ENCODE data around the gene SLX9. TPM values are rescaled to one million over a fixed set of nuclear protein-coding genes. Genes with fewer than 3 reads are reported as not detected.
A peak's percentile ranks its signal among the peaks of the same experiment; 100 is the strongest.

Gene SLX9
- total and polyA plus RNA-seq, 10 donors = 6.1 to 35.4 (median 27.0) TPM

GRCh38 chr21:45016031-45016405 lies 76.2 kb downstream of the SLX9 start:
- peak overlapping the region in 7 of 8 donors; percentile 8 to 81 (median 38) for H3K27ac ChIP-seq
- no peak overlapping the region for H3K4me3 ChIP-seq
- peak; percentile 46 for DNase-seq
- 72 to 82% (median 75%) methylated on average over 7 of the region's 7 CpGs for WGBS, 5 donors
- H3K4me1 ChIP-seq = peaks cover 5 to 45% (median 32%) of the 10 kb centered on the region in 6 donors
- H3K27me3 ChIP-seq (replicated peaks in 1 of 7) = peaks cover 0 to 86% (median 20%) of the 10 kb centered on the region in 7 donors
- no peaks in the 10 kb centered on the region for H3K36me3 ChIP-seq
- TF ChIP-seq POLR2A (IDR thresholded peaks at IDR 0.05) = no peak
- TF ChIP-seq POLR2AphosphoS5 (IDR thresholded peaks at IDR 0.05) = no peak
- TF ChIP-seq CTCF (IDR thresholded peaks at IDR 0.05 in 8 of 11, conservative IDR thresholded peaks at IDR 0.05 in 3 of 11) = no peak
- intact Hi-C loops (cut with DNase I; ENCODE audit: low total_unique reads) = no loop called here
- H3K9me3 ChIP-seq = no peaks in the 10 kb centered on the region

DNA sequence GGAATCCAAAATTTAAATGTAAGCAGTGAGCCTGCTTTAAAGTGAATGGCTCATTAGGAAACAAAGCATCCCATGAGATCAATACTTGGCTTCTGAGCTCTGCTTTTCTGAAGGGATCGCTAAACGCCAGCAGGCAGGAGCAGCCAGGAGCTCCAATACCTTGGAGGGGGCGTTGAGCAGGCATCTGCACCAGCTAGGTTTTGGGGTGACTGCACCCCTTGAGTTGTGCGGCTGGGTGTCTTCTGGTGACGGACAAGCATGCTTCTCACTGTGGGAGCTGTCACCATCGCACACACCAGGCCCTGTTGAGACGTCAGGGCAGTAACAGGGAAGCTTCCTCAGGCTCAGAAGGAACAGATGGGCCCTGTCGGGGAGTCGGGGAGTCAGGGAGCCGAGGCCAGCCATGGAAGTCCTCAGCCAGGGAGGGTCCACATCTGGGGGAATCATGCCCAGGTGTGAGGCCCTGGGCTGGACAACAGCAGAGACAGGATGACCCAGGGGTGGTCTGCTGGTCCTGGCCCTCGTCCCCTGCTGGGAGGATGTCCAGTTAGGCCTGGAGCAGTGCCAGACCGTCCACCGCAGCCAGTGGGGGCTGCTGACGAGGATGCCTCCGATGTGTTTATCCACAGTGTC lies 76.7 kb downstream of the SLX9 start:
- H3K4me3 ChIP-seq = no peak overlapping the region
- DNase-seq = peak; percentile 49
- peaks cover 0 to 81% (median 20%) of the 10 kb centered on the region in 7 donors for H3K27me3 ChIP-seq (replicated peaks in 1 of 7)
- 73 to 81% (median 73%) methylated on average over 15 of the region's 15 CpGs for WGBS, 5 donors
- H3K36me3 ChIP-seq = no peaks in the 10 kb centered on the region
- intact Hi-C loops (cut with DNase I; ENCODE audit: low total_unique reads) = no loop called here
- H3K4me1 ChIP-seq = peaks cover 7 to 50% (median 34%) of the 10 kb centered on the region in 6 donors
- no peaks in the 10 kb centered on the region for H3K9me3 ChIP-seq
- H3K27ac ChIP-seq = peak overlapping the region in 7 of 8 donors; percentile 8 to 81 (median 38)
- TF ChIP-seq POLR2AphosphoS5 (IDR thresholded peaks at IDR 0.05) (no peak), POLR2A (IDR thresholded peaks at IDR 0.05) (no peak), CTCF (IDR thresholded peaks at IDR 0.05 in 8 of 11, conservative IDR thresholded peaks at IDR 0.05 in 3 of 11) (no peak)

DNA sequence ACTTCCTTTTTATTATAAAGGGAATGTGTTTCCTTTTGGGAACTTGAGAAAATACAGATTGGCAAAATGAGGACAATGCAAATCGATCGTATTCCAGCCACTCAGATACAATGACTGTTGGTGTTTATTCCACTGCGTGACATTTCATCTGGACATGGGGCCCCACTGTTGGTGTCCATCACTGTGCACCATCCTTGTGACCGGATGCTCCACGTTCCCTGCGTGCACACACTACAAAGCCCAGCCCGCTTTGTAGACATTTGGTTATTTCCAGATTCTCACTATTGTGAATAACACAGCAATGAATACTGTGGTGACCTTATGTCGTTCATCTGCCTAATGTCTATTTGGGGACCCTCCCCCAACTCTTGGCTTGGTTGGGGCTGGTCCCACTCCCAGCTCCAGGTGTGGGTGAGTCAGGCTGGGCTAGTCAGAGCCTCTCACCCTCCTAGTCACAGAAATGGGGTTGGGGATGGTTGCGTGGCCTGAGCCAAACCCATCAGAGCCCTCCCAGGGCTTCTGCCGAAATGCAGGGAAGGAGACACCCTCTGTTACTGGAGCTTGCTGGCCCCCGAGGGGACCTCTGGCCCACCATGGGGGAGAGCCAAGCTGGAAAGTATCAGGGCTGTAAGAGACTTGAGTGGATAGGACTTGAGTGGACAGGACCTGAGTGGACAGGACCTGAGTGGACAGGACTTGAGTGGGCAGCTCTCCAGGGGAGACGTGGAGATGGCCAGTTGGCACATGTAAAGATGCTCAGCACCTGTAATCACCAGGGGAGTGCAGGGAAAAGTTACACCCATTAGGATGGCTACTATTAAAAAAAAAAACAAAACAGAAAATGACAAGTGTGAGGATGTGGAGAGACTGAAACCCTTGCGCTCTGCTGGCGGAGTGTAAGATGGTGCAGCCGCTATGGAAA lies 77.5 kb downstream of the SLX9 start:
- no peak overlapping the region for H3K4me3 ChIP-seq
- peaks cover 7 to 51% (median 35%) of the 10 kb centered on the region in 6 donors for H3K4me1 ChIP-seq
- H3K27ac ChIP-seq = peak overlapping the region in 4 of 8 donors; percentile 38 to 81 (median 65)
- WGBS, 5 donors = 88 to 93% (median 89%) methylated on average over 15 of the region's 15 CpGs
- H3K27me3 ChIP-seq (replicated peaks in 1 of 7) = peaks cover 0 to 77% (median 20%) of the 10 kb centered on the region in 7 donors
- H3K9me3 ChIP-seq = no peaks in the 10 kb centered on the region
- intact Hi-C loops (cut with DNase I; ENCODE audit: low total_unique reads) = no loop called here
- H3K36me3 ChIP-seq = no peaks in the 10 kb centered on the region
- peak; percentile 31 for DNase-seq
- TF ChIP-seq POLR2AphosphoS5 (IDR thresholded peaks at IDR 0.05) (no peak), POLR2A (IDR thresholded peaks at IDR 0.05) (no peak), CTCF (IDR thresholded peaks at IDR 0.05 in 8 of 11, conservative IDR thresholded peaks at IDR 0.05 in 3 of 11) (no peak)
